OCI-LY7 (cell line): ENCODE measurements around the gene SLC2A6.

Experiments used
- CTCF ChIP-seq: fragments of 200-600 bp; sonication (generic); conservative IDR thresholded peaks from 2 replicates; pipeline ENCODE4 v1.5.1; 2014; ENCODE audit warnings: mild to moderate bottlenecking, antibody characterized with exemption, low read length, moderate library complexity, mixed read lengths
- EZH2phosphoT487 ChIP-seq: fragments of 200-600 bp; sonication (generic); IDR thresholded peaks from 2 replicates; pipeline ENCODE4 v1.6.1; 2018; ENCODE audit warnings: low read depth, borderline replicate concordance, mild to moderate bottlenecking, mixed run types, antibody characterized with exemption, low read length, moderate library complexity, mixed read lengths

- TF ChIP-seq CTCF: no peak
- TF ChIP-seq EZH2phosphoT487: no peak
Measured at GRCh38 chr9:133508046-133508445, 29.1 kb upstream of the SLC2A6 start.
